GM21526 (cell line): ENCODE measurements around the gene SH3RF2.
"Not testable (repeated sequence)": the region's sequence is repeated elsewhere in the genome, so short reads cannot be mapped to it uniquely, and the experiment has no call there.

Source experiments
- ATAC-seq: cut with Tn5 transposase; IDR thresholded peaks from one replicate; pipeline ENCODE4 v1.9.1; 2021; ENCODE audit warnings: moderate library complexity; ENCODE audit not compliant: unreplicated experiment, low FRiP score

Gene SH3RF2

DNA sequence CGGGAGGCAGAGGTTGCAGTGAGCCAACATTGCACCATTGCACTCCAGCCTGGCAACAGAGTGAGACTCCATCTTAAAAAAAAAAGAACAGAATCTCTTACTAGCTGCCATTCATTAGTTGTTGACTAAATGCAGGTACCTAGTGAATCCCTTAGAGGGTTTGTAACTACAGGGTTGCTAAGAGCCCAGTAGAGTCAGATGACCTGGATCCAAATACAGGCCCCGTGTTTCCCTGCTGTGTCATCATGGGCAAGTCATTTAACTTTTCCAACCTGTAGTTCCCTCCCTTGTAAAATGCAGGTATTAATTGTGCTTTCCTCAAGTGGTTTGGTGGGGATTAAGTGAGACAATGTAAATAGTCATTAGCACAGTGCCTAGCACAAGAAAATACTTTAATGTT lies 136.2 kb downstream of the SH3RF2 start:
- ATAC-seq: no peak

DNA sequence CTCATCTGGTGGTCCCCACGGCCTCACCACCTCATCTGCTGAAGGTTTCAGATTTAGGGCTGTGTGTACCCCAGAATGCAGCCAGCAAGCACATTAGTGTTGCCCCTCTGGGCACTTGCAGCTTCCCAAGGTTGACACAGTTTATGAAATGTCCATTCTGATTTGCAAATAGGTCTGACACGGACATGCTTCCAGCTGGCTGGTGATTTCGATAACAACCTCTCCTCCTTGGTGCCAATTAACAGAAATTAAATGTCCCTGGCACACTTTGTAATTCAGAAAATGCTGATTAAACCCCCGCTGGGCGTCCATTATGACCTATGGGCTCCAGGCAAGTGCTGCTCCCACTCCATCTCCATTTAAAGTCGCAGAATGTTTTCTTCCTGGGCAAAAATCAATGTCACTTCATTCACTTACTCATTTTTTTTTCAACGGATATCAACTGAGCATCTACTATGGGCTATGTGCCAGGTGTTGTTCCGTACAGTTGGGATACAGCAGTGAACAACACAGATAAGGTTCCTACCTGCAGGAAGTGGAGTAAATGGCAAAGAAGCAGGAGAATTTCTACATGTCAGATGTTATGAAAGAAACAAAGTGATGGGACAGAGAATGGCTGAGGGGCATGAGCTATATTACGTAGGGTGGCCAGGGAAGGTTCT lies 137.0 kb downstream of the SH3RF2 start:
- ATAC-seq: no peak

DNA sequence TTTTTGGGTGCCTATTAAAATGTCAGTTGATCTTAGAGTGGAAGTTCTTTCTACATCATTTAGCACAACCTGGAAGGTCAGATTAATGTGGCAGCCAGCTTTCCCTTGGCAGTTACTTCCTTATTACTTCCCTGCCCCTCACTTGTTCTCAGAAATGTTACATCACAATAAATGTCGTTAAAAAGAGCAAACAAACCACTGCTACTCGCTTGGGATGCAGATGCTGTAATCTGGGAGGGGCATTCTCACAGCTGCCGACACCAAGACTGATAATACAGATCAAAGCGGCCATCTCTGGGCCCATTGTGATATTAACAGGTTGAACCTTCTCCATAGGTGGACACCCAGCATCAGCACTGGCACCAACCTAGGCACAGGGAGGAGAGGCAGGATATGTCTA lies 139.7 kb downstream of the SH3RF2 start:
- ATAC-seq: no peak

DNA sequence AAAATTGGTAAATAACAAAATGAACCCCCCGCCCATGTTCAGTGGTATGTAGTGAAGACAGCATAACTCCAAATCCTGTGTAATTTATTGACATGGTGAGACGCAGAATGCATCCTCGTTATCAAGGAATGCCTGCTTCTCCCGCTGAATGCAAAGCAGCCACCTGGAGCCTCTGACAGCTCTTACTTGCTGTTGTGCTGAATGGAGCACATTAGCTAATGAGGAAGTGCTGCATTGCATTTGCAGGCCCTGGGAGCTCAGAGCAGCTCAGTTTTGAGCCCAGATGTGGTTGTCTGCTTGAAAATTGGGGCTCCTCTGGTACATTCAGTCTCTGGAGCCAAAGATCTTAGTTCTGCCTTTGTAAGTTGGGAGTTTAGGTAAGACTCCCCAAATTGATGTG lies 140.1 kb downstream of the SH3RF2 start:
- no peak for ATAC-seq

GRCh38 chr5:146078566-146078965 lies 142.2 kb downstream of the SH3RF2 start:
- no peak for ATAC-seq

DNA sequence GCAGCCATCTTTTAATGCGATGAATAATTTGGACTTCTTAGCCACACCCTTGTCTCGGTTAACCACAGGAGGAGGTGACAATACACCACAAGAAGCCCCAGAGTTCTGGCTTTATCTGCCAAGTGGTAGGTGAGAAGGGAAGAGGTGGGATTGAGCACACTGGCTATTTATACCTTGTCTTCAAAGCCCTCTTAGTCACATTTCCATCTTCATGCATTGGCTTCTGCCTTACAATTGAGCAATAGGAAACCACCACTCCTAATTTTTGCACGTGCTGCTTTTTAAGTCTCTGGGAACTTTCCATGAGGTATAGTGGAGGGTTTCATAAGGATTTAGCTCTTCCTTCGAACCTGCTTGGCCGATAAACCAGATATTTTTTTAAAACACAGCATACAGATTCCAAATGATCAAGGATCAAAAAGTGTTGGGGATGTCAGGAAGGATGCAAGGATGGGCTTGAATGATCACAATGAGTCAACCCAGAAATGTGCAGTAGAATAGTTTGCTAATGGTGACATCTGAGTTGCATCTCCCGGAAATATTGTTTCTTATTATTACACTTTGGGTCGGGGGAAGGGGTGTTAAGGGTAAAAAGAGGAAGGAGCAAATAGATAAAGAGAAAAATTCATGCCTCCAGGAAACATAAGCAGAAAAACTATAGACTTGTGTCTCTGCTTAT lies 143.5 kb downstream of the SH3RF2 start:
- no peak for ATAC-seq

DNA sequence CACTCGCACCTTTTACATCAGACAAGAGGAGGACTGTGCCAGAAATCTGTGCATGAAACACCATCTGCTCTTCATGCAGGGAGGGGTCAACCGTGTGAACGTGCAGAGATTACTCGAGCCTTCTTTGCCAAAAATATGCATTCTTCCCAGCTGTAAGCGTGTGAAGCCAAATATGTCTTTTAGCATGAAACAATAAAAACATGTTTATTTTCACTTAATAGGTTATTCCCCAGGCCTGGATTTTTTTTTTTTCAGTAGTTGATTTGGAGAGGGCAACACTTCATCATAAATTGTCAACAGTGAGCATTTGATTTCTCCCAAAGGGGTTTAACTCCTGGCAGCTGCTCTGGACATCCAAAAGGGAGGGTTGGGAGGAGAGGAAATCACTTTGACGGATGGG lies 145.2 kb downstream of the SH3RF2 start:
- ATAC-seq: no peak

DNA sequence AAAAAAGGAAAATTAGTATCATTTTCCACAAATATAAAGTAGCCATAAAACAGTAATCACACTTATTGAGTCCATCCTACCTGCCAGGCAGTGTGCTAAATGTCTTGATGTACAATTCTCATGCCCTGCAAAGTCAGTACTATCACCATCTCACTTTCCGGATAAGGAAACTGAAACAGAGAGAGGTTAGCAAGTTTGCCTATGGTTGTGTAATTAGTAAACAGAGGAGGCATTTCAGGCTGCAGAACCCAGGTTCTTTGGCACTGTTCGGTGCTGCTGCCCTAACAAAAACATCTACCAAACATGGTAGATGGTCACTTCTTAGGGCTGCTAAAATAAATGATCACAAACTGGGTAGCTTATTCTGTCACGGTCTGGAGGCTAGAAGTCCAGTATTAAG lies 146.4 kb downstream of the SH3RF2 start:
- ATAC-seq: peak; percentile 96

- ATAC-seq: no peak
Measured at GRCh38 chr5:146084376-146084775, 148.0 kb downstream of the SH3RF2 start.

DNA sequence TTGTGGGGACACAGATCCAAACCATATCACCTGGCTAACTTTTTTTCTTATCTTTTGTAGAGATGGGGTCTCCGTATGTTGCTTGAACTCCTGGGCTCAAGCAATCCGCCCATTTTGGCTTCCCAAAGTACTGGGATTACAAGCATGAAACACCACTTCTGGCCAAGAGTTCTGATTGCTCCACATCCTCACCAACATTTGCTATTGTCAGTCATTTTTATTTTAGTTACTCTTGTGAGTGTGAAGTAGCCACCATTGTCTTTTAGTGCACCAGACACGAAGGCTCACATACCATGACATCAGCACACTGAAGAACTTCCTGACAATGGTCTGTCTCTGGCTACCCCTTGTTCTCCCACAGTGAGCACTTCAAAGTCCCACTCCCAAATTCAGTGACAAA lies 151.7 kb downstream of the SH3RF2 start:
- ATAC-seq: no peak

- ATAC-seq: no peak
Measured at GRCh38 chr5:146089287-146089686, 152.9 kb downstream of the SH3RF2 start.

- no peak for ATAC-seq
Measured at GRCh38 chr5:146091881-146092280, 155.5 kb downstream of the SH3RF2 start.

DNA sequence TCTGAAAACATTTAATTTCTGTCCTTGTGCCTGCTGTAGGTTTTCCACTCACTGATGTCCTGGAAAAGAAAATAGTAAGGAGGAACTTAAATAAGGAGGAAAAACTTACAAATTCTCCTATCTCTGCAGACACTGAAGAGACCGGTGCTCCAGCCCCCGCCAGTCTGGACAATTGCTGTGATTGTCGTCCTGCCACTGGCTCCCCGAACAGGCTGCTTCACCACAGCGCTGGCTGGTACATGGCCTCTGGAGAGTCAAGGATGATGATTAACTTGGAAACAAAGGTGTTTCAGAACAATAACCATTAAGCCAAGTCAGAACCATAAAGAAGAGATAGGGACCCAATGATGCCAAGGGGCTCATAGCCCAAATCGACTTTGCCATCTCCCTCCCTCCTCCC lies 161.7 kb downstream of the SH3RF2 start:
- no peak for ATAC-seq

GRCh38 chr5:146101646-146102045 lies 165.3 kb downstream of the SH3RF2 start:
- no peak for ATAC-seq

GRCh38 chr5:146103594-146103993 lies 167.2 kb downstream of the SH3RF2 start:
- ATAC-seq: no peak

DNA sequence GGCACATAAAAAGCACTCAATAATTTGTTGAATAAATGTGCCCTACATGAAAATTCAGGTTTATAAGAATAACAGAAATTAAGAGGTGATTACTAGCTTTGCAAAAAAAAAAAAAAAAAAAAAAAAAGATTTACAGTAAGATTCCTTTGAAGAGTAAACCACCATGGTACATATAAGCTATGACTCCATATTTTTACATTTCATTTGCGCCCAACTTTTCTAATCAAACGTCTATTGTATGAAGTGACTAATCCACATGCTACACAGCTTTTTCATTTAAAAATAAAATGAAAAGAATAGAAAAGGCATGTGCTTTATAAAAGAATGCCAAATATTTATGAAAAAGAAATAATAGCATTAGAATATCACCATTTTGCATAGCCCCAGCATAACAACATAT lies 169.1 kb downstream of the SH3RF2 start, which contains the start of gene PLAC8L1:
TSS of gene PLAC8L1 (minus strand) at position 101 of the 400 bp plus-strand sequence. CDS start 1,266 bp downstream, outside the sequence.
- no peak for ATAC-seq

DNA sequence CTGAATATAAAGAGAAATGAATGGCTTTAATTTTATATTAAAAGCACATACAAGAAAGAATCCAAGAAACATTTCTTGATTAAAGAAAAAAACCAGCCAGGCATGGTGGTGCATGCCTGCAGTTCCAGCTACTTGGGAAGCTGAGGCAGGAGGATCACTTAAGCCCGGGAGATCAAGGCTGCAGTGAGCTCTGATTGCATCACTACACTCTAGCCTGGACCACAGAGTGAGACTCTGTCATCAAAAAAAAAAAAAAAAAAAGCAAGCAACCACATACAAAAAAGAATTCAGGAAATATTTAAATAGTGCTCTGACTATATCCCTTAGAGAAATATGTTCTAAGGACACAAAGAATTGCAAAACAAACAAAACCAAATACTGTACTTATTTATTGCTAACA lies 171.5 kb downstream of the SH3RF2 start:
- no peak for ATAC-seq

DNA sequence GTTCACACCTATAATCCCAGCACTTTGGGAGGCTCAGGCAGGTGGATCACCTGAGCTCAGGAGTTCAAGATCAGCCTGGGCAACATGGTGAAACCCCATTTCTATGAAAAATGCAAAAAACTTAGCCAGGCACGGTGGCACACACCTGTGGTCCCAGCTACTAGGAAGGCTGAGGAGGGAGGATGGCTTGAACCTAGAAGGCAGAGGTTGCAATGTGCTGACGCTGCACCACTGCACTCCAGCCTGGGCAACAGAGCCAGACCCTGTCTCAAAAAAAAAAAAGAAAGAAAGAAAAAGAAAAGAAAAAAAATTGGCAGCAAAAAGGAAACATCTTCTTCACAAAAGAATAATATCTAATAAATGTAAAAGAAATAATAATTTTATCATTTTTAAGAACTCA lies 172.5 kb downstream of the SH3RF2 start:
- not testable (repeated sequence) for ATAC-seq

DNA sequence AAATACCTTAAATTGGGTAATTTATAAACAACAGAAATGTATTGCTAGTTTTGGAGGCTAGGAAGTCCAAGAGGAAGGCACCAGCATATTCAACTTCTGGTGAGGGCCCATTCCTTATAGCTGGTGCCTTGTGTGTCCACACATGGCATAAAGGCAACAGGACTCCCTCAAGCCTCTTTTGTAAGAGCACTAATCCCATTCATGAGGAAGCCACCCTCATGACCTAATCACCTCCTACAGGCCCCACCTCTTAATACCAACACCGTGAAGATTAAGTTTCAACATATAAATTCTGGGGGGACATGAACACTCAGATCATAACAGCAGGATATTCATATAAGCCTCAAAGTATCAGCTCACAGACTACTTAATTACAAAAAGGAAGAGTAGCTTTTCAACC lies 173.0 kb downstream of the SH3RF2 start:
- no peak for ATAC-seq

GRCh38 chr5:146111409-146111808 lies 175.0 kb downstream of the SH3RF2 start:
- ATAC-seq: no peak

DNA sequence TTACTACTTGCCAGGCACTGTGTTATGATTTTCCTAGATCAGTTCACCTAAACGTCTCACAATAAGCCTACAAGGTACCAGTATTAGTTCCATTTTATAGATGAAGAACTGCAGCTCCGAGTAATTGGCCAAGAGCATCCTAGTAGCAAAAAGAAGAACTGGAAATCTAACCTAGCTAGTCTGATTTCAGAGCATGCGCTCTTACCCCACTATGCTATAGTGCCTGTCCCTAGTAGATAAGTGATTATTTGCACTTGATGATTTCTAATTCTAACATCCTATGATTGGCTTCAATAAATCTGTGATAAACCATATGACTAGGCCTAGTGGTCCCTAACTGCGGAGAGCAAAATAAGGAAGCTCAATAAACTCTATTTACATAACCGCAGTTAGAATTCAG lies 176.1 kb downstream of the SH3RF2 start:
- no peak for ATAC-seq
